MCF 10A (cell line): ENCODE results near the gene COQ8B. TPM values are rescaled to one million over a fixed set of nuclear protein-coding genes. Genes with fewer than 3 reads are reported as not detected.
A peak's percentile ranks its signal among the peaks of the same experiment; 100 is the strongest.

ENCODE experiments used
- BruUV-seq: library from RNA; stranded (reverse); fragments of 400-500 nt; replicated peaks from 2 replicates; lab custom pipeline; 2021; lab: Mats Ljungman, UMichigan
- CTCF ChIA-PET: fragments of 300-600 bp; sonication (Branson Sonifier 250); formaldehyde crosslinking; extraction: SDS; loops from one replicate; lab custom pipeline; 2021; ENCODE audit warnings: antibody characterized with exemption, inconsistent platforms; lab: Yijun Ruan, JAX
- POLR2A ChIA-PET: fragments of 300-600, 350-650 bp; sonication (Branson Sonifier 250); formaldehyde crosslinking; extraction: SDS; loops from one replicate; lab custom pipeline; 2020; ENCODE audit warnings: antibody characterized with exemption, inconsistent platforms; lab: Yijun Ruan, JAX
- DNase-seq: peaks from one replicate; pipeline ENCODE4 v3.0.0-alpha.2; 2018; ENCODE audit not compliant: unreplicated experiment
- H3K27ac Mint-ChIP-seq: one replicate; pipeline ENCODE4 v1.8.0; 2022; ENCODE audit warnings: mild to moderate bottlenecking, low read depth, mixed read lengths; ENCODE audit not compliant: unreplicated experiment
- H3K27me3 Mint-ChIP-seq: one replicate; pipeline ENCODE4 v1.8.0; 2022; ENCODE audit warnings: mixed read lengths; ENCODE audit not compliant: insufficient read depth, unreplicated experiment
- H3K36me3 Mint-ChIP-seq: one replicate; pipeline ENCODE4 v1.8.0; 2022; ENCODE audit warnings: mild to moderate bottlenecking, moderate library complexity, mixed read lengths; ENCODE audit not compliant: insufficient read depth, unreplicated experiment
- H3K4me1 Mint-ChIP-seq: one replicate; pipeline ENCODE4 v1.8.0; 2022; ENCODE audit warnings: mixed read lengths; ENCODE audit not compliant: insufficient read depth, unreplicated experiment
- H3K4me3 Mint-ChIP-seq: one replicate; pipeline ENCODE4 v1.8.0; 2022; ENCODE audit warnings: mild to moderate bottlenecking, moderate library complexity, mixed read lengths; ENCODE audit not compliant: unreplicated experiment
- H3K9me3 Mint-ChIP-seq: one replicate; pipeline ENCODE4 v1.8.0; 2022; ENCODE audit warnings: mixed read lengths; ENCODE audit not compliant: unreplicated experiment
- CTCF ChIP-seq: fragments of 200-600 bp; IDR thresholded peaks from one replicate; pipeline ENCODE4 v1.8.0; 2022; ENCODE audit warnings: antibody characterized with exemption, mild to moderate bottlenecking; ENCODE audit not compliant: unreplicated experiment
- intact Hi-C: fragments of 100-400 bp; cut with micrococcal nuclease; formaldehyde crosslinking; loops from 2 replicates; pipeline ENCODE4 v1.14.1; 2022
- total RNA-seq: library from RNA; stranded (reverse); gene quantifications from 2 replicates; pipeline ENCODE4 v1.2.3, GENCODE V29; 2022

Gene COQ8B
- total RNA-seq, 1 experiment from 2014 or later, result 46.7 TPM

GRCh38 chr19:40690693-40691420 lies 25.8 kb downstream of the COQ8B start:
- peaks cover 7% of the 10 kb centered on the region for H3K4me1 Mint-ChIP-seq
- peak; percentile 94 for DNase-seq
- H3K9me3 Mint-ChIP-seq, result no peaks in the 10 kb centered on the region
- H3K36me3 Mint-ChIP-seq, result peaks cover 6% of the 10 kb centered on the region
- CTCF ChIA-PET, result interaction anchor here (0.6 to 1.1 kb wide), 3 partner anchors 17 to 115 kb away, joined by 3 to 4 read pairs (median 3); no protein-coding TSS in a partner anchor
- TF ChIP-seq CTCF, result no peak
- intact Hi-C loops, result loop anchor here (1.0 kb wide), 2 partner anchors 24 to 60 kb away; partner anchors contain the start of gene SNRPA
- H3K27ac Mint-ChIP-seq, result peak overlapping the region; percentile 90
- H3K27me3 Mint-ChIP-seq, result no peaks in the 10 kb centered on the region
- BruUV-seq, result TSS peak; percentile 83
- POLR2A ChIA-PET, result interaction anchor here (0.8 to 2.0 kb wide), 18 partner anchors 9 to 247 kb away, joined by 3 to 21 read pairs (median 4); partner anchors contain the start of genes ACTMAP, COQ8B, ITPKC and RAB4B
- no peak overlapping the region for H3K4me3 Mint-ChIP-seq

- TF ChIP-seq CTCF, result no peak
- ChIA-PET CTCF (interaction anchor here (1.1 kb wide), 1 partner anchor 17 kb away, joined by 3 read pairs; no protein-coding TSS in a partner anchor), POLR2A (interaction anchor here (0.8 to 2.0 kb wide), 16 partner anchors 12 to 247 kb away, joined by 3 to 21 read pairs (median 4); partner anchors contain the start of genes ACTMAP, COQ8B, ITPKC and RAB4B)
- no peak for DNase-seq
- peaks cover 13% of the 10 kb centered on the region for H3K36me3 Mint-ChIP-seq
- H3K27ac Mint-ChIP-seq, result peak within 1 kb of the TSS; percentile 90
- no TSS peak for BruUV-seq
- no peaks in the 10 kb centered on the region for H3K9me3 Mint-ChIP-seq
- H3K4me1 Mint-ChIP-seq, result peaks cover 14% of the 10 kb centered on the region
- intact Hi-C loops, result loop anchor here (1.0 kb wide), 1 partner anchor 25 kb away; no protein-coding TSS in a partner anchor
- H3K27me3 Mint-ChIP-seq, result no peaks in the 10 kb centered on the region
- H3K4me3 Mint-ChIP-seq, result no peak within 1 kb of the TSS
These were observed 26.5 kb downstream of the COQ8B start, which contains the start of gene NUMBL for GRCh38 chr19:40690050-40690692. Gene NUMBL (minus strand): TSS chr19:40690651. CDS start chr19:40690483, 168 bp downstream.

- no peak for DNase-seq
These were observed 27.2 kb downstream of the COQ8B start for GRCh38 chr19:40689339-40690049.

More at GRCh38 chr19:40689339-40690049, 27.2 kb downstream of the COQ8B start:
- Mint-ChIP-seq H3K4me3 (no peak overlapping the region), H3K27me3 (no peaks in the 10 kb centered on the region), H3K4me1 (peaks cover 18% of the 10 kb centered on the region), H3K36me3 (peaks cover 14% of the 10 kb centered on the region), H3K9me3 (no peaks in the 10 kb centered on the region), H3K27ac (no peak overlapping the region)
- no TSS peak for BruUV-seq
- intact Hi-C loops, result loop anchor here (1.0 kb wide), 1 partner anchor 26 kb away; no protein-coding TSS in a partner anchor
- TF ChIP-seq CTCF, result no peak
- CTCF ChIA-PET, result no interaction called here
- POLR2A ChIA-PET, result no interaction called here
